Measurements from ENCODE around the gene NEDD4.
A peak's percentile ranks its signal among the peaks of the same experiment; 100 is the strongest.

NEDD4 gene

DNA sequence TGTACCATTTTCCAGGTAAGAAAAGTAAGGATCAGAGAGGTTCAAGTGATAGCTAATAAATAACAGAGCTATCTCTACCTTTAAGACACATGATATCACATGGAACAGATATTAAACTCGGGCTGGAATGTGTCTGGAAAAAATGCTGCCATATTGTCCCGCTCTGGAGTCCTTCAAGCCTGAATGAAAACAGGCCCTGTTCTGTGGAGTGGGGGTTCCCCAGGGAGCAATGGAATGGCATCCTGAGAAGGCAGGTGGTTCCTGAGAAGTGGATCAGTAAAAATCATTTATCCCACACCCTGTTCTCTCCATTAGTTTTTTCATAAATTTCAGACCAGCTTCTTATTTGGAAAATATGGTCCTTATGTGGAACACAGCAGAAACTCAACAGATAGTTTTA lies 193.2 kb downstream of the NEDD4 start:
- ChIA-PET CTCF (interaction anchor here (0.6 to 2.6 kb wide), 11 partner anchors 12 to 364 kb away, joined by 3 to 38 read pairs (median 3); no protein-coding TSS in a partner anchor), POLR2A (no interaction called here)
- TF ChIP-seq ZNF324 (tag by site-specific recombination; IDR thresholded peaks at IDR 0.05) (no peak), ZBTB21 (tag by site-specific recombination; IDR thresholded peaks at IDR 0.05) (no peak), ZNF239 (tag by site-specific recombination; IDR thresholded peaks at IDR 0.05) (no peak)

DNA sequence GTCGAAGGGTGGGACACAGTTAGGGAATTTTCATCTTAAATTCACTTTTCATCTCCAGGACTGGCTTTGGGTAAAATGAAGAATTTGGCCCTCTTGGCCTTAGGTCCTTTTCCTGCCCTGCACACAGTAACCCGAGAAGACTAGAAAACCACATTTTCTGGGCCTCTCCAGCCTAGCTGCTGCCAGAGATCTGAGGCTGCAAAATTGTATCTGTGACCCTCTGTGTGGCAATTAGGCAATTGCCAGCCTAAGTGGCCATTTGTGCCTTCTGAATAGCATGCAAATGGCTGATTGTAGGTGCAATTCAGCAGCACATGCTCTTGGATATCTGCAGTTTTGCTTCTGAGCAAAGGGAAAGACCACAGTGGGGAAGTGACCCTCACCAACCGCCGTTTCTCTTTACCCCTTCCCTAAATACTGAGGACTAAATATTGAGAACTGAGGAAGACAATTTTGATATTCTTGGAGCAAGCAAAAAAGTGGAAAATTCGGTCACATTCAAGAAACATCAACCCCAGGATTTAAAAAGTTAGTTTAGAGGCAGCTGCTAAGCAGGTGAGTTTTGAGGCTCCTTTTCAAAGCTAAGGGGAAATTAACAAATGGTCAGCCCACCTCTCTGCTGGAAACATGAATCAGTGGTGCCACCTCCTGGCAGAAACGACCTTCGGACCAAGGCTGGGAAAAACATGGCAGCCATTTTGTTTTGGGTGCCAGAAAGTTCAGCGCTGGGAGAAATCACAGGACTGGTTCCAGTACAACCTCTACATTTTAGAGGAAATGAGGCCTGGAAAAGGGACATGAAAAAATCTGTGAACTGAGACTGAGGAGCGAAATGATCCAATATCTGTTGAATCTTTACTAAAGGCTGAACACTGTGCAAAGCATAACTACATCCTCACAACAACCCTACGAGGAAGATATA lies 193.9 kb downstream of the NEDD4 start:
- peaks cover 4% of the 10 kb centered on the region for H3K4me1 ChIP-seq (ENCODE audit: control insufficient read depth, insufficient read depth, low read length)
- no peaks in the 10 kb centered on the region for H3K36me3 ChIP-seq (ENCODE audit: control insufficient read depth in 2 of 2, insufficient read depth in 1 of 2, low read length in 2 of 2)
- CTCF ChIA-PET = interaction anchor here (0.6 to 2.6 kb wide), 17 partner anchors 11 to 280 kb away, joined by 3 to 38 read pairs (median 3); no protein-coding TSS in a partner anchor
- POLR2A ChIA-PET = no interaction called here
- no peak overlapping the region for H3K4me3 ChIP-seq (ENCODE audit: low read depth, low read length)
- H3K9me3 ChIP-seq (ENCODE audit: control insufficient read depth, insufficient read depth, low read depth, low read length) = no peaks in the 10 kb centered on the region
- no peak overlapping the region for H3K27ac ChIP-seq (ENCODE audit: extremely low read depth, low read depth, low read length)
- TF ChIP-seq ZFHX2 (tag by site-specific recombination; conservative IDR thresholded peaks at IDR 0.05) (0 out of 2 replicates have a peak, but pooled peaks have one; percentile 5), SALL2 (tag by site-specific recombination; IDR thresholded peaks at IDR 0.05; ENCODE audit: borderline replicate concordance) (no peak), FEZF1 (tag by site-specific recombination; IDR thresholded peaks at IDR 0.05) (peak; percentile 58), ZNF560 (tag by site-specific recombination; IDR thresholded peaks at IDR 0.05; ENCODE audit: borderline replicate concordance) (no peak), SP2 (tag by site-specific recombination; IDR thresholded peaks at IDR 0.05) (no peak), MZF1 (tag by site-specific recombination; IDR thresholded peaks at IDR 0.05; ENCODE audit: borderline replicate concordance) (no peak), ZNF776 (tag by site-specific recombination; IDR thresholded peaks at IDR 0.05; ENCODE audit: borderline replicate concordance) (no peak), ZNF350 (tag by site-specific recombination; IDR thresholded peaks at IDR 0.05) (no peak), ZNF394 (tag by site-specific recombination; IDR thresholded peaks at IDR 0.05; ENCODE audit: borderline replicate concordance) (no peak), HOXA7 (CRISPR knock-in tag; IDR thresholded peaks at IDR 0.05; ENCODE audit: borderline replicate concordance) (no peak), ZNF239 (tag by site-specific recombination; IDR thresholded peaks at IDR 0.05) (no peak), MYNN (tag by site-specific recombination; IDR thresholded peaks at IDR 0.05; ENCODE audit: borderline replicate concordance) (no peak), ZNF596 (tag by site-specific recombination; IDR thresholded peaks at IDR 0.05) (no peak), ZNF391 (tag by site-specific recombination; IDR thresholded peaks at IDR 0.05; ENCODE audit: borderline replicate concordance, low read depth) (no peak), ZBTB8A (tag by site-specific recombination; IDR thresholded peaks at IDR 0.05) (no peak), ZNF174 (tag by site-specific recombination; IDR thresholded peaks at IDR 0.05) (no peak)
- TF ChIP-seq, protein P1, sequence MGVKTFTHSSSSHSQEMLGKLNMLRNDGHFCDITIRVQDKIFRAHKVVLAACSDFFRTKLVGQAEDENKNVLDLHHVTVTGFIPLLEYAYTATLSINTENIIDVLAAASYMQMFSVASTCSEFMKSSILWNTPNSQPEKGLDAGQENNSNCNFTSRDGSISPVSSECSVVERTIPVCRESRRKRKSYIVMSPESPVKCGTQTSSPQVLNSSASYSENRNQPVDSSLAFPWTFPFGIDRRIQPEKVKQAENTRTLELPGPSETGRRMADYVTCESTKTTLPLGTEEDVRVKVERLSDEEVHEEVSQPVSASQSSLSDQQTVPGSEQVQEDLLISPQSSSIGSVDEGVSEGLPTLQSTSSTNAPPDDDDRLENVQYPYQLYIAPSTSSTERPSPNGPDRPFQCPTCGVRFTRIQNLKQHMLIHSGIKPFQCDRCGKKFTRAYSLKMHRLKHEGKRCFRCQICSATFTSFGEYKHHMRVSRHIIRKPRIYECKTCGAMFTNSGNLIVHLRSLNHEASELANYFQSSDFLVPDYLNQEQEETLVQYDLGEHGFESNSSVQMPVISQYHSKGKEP (tag by site-specific recombination; IDR thresholded peaks at IDR 0.05) = no peak; the same call in 1 of the 2 replicates
- TF ChIP-seq, protein P2, sequence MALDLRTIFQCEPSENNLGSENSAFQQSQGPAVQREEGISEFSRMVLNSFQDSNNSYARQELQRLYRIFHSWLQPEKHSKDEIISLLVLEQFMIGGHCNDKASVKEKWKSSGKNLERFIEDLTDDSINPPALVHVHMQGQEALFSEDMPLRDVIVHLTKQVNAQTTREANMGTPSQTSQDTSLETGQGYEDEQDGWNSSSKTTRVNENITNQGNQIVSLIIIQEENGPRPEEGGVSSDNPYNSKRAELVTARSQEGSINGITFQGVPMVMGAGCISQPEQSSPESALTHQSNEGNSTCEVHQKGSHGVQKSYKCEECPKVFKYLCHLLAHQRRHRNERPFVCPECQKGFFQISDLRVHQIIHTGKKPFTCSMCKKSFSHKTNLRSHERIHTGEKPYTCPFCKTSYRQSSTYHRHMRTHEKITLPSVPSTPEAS (tag by site-specific recombination; IDR thresholded peaks at IDR 0.05) = no peak
- TF ChIP-seq, protein P3, sequence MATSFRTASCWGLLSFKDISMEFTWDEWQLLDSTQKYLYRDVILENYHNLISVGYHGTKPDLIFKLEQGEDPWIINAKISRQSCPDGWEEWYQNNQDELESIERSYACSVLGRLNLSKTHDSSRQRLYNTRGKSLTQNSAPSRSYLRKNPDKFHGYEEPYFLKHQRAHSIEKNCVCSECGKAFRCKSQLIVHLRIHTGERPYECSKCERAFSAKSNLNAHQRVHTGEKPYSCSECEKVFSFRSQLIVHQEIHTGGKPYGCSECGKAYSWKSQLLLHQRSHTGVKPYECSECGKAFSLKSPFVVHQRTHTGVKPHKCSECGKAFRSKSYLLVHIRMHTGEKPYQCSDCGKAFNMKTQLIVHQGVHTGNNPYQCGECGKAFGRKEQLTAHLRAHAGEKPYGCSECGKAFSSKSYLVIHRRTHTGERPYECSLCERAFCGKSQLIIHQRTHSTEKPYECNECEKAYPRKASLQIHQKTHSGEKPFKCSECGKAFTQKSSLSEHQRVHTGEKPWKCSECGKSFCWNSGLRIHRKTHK (tag by site-specific recombination; IDR thresholded peaks at IDR 0.05) = no peak
- TF ChIP-seq, protein P4, sequence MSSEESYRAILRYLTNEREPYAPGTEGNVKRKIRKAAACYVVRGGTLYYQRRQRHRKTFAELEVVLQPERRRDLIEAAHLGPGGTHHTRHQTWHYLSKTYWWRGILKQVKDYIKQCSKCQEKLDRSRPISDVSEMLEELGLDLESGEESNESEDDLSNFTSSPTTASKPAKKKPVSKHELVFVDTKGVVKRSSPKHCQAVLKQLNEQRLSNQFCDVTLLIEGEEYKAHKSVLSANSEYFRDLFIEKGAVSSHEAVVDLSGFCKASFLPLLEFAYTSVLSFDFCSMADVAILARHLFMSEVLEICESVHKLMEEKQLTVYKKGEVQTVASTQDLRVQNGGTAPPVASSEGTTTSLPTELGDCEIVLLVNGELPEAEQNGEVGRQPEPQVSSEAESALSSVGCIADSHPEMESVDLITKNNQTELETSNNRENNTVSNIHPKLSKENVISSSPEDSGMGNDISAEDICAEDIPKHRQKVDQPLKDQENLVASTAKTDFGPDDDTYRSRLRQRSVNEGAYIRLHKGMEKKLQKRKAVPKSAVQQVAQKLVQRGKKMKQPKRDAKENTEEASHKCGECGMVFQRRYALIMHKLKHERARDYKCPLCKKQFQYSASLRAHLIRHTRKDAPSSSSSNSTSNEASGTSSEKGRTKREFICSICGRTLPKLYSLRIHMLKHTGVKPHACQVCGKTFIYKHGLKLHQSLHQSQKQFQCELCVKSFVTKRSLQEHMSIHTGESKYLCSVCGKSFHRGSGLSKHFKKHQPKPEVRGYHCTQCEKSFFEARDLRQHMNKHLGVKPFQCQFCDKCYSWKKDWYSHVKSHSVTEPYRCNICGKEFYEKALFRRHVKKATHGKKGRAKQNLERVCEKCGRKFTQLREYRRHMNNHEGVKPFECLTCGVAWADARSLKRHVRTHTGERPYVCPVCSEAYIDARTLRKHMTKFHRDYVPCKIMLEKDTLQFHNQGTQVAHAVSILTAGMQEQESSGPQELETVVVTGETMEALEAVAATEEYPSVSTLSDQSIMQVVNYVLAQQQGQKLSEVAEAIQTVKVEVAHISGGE (tag by site-specific recombination; conservative IDR thresholded peaks at IDR 0.05; ENCODE audit: low read depth) = no peak
- TF ChIP-seq, protein P5, sequence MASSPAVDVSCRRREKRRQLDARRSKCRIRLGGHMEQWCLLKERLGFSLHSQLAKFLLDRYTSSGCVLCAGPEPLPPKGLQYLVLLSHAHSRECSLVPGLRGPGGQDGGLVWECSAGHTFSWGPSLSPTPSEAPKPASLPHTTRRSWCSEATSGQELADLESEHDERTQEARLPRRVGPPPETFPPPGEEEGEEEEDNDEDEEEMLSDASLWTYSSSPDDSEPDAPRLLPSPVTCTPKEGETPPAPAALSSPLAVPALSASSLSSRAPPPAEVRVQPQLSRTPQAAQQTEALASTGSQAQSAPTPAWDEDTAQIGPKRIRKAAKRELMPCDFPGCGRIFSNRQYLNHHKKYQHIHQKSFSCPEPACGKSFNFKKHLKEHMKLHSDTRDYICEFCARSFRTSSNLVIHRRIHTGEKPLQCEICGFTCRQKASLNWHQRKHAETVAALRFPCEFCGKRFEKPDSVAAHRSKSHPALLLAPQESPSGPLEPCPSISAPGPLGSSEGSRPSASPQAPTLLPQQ (tag by site-specific recombination; IDR thresholded peaks at IDR 0.05) = no peak

More for the DNA sequence above, 193.2 kb downstream of the NEDD4 start:
- Histone ChIP-seq H3K9me3 (ENCODE audit: control insufficient read depth, insufficient read depth, low read depth, low read length) (no peaks in the 10 kb centered on the region), H3K36me3 (ENCODE audit: control insufficient read depth in 2 of 2, insufficient read depth in 1 of 2, low read length in 2 of 2) (no peaks in the 10 kb centered on the region), H3K27ac (ENCODE audit: extremely low read depth, low read depth, low read length) (no peak overlapping the region), H3K4me1 (ENCODE audit: control insufficient read depth, insufficient read depth, low read length) (peaks cover 4% of the 10 kb centered on the region), H3K4me3 (ENCODE audit: low read depth, low read length) (no peak overlapping the region)
